ENCODE data around the gene CD79B. TPM values are rescaled to one million over a fixed set of nuclear protein-coding genes. Genes with fewer than 3 reads are reported as not detected.

Gene CD79B
- total and polyA plus RNA-seq, 10 of the 15 experiments (the other 5 are each of a cell fraction or from before 2014, with no cell fraction given): 17.5 to 148 (median 79.1) TPM

- ChIA-PET POLR2A (no interaction called here), RAD21 (ENCODE audit: unreplicated experiment) (interaction anchor here (2.4 to 9.2 kb wide), 3 partner anchors 32 to 219 kb away, joined by 12 to 288 read pairs (median 15); no protein-coding TSS in a partner anchor), CTCF (interaction anchor here (0.6 to 17.4 kb wide), 6 partner anchors 12 to 377 kb away, joined by 3 to 481 read pairs (median 260); partner anchors contain the start of genes ERN1 and ICAM2), SMC1A (ENCODE audit: uncharacterized antibody, unreplicated experiment) (interaction anchor here (1.7 to 14.0 kb wide), 5 partner anchors 32 to 219 kb away, joined by 4 to 248 read pairs (median 15); no protein-coding TSS in a partner anchor)
- Histone ChIP-seq H3K9ac (ENCODE audit: control insufficient read depth, insufficient read depth, low read length) (no peak overlapping the region), H4K20me1 (ENCODE audit: control insufficient read depth, insufficient read depth) (no peaks in the 10 kb centered on the region), H3K4me3 (no peak overlapping the region), H2AFZ (ENCODE audit: control insufficient read depth, low read depth, low read length) (no peak overlapping the region), H3K4me1 (ENCODE audit: control insufficient read depth, insufficient read depth, low read length) (peaks cover 7% of the 10 kb centered on the region), H3K27me3 (replicated peaks in 1 of 2; ENCODE audit: control insufficient read depth in 2 of 2, insufficient read depth in 2 of 2, low read length in 1 of 2) (peaks cover 0 to 2% of the 10 kb centered on the region in 2 experiments; a peak in 2 of 4 replicates), H3K36me3 (ENCODE audit: control insufficient read depth in 2 of 2, insufficient read depth in 2 of 2, low read length in 1 of 2) (no peaks in the 10 kb centered on the region), H3K79me2 (ENCODE audit: control insufficient read depth, insufficient read depth, low read length) (no peaks in the 10 kb centered on the region), H3K9me3 (replicated peaks; ENCODE audit: control insufficient read depth, insufficient read depth, low read length) (no peaks in the 10 kb centered on the region), H3K4me2 (ENCODE audit: control insufficient read depth, insufficient read depth) (no peak overlapping the region), H3K27ac (ENCODE audit: control insufficient read depth, insufficient read depth) (no peak overlapping the region)
- ATAC-seq (no peak), DNase-seq (ENCODE audit: low read depth, low spot score) (no peak), FAIRE-seq (no peak)
- 97% methylated on average over 7 of the region's 7 CpGs for WGBS (ENCODE audit: insufficient coverage, insufficient replicate concordance, low lambda C conversion rate, missing lambda C conversion rate)
- intact Hi-C loops (cut with micrococcal nuclease; ENCODE audit: unreplicated experiment) (no loop called here), in situ Hi-C loops (cut with MboI) (no loop called here)
- BruUV-seq (replicated peaks): no TSS peak
- TF ChIP-seq ZZZ3 (IDR thresholded peaks at IDR 0.05; ENCODE audit: control insufficient read depth, insufficient read length, low read depth) (no peak), ZBTB33 (IDR thresholded peaks at IDR 0.05) (no peak), IRF5 (IDR thresholded peaks at IDR 0.05; ENCODE audit: borderline replicate concordance) (no peak), USF2 (IDR thresholded peaks at IDR 0.05; ENCODE audit: borderline replicate concordance, low read depth, low read length) (no peak), EED (IDR thresholded peaks at IDR 0.05; ENCODE audit: low read depth) (no peak), SPI1 (IDR thresholded peaks at IDR 0.05; ENCODE audit: borderline replicate concordance, insufficient read depth, low read depth, low read length) (no peak), ZBTB4 (CRISPR knock-in tag; IDR thresholded peaks at IDR 0.05) (no peak), ZNF384 (IDR thresholded peaks at IDR 0.05; ENCODE audit: borderline replicate concordance, low read depth, low read length) (no peak), E2F4 (IDR thresholded peaks at IDR 0.05; ENCODE audit: low read depth, low read length) (no peak), PML (IDR thresholded peaks at IDR 0.05; ENCODE audit: low read length) (no peak), HCFC1 (IDR thresholded peaks at IDR 0.05; ENCODE audit: low read length) (no peak), E2F8 (IDR thresholded peaks at IDR 0.05; ENCODE audit: low read depth, partially characterized antibody) (no peak)
Observed at GRCh38 chr17:63914471-63914870, 17.7 kb downstream of the CD79B start.

Data from GM12878 (cell line).